GM11168 (cell line): ENCODE data around the gene MYCT1.
"Not testable (repeated sequence)": the region's sequence is repeated elsewhere in the genome, so short reads cannot be mapped to it uniquely, and the experiment has no call there.

Experiments
- in situ Hi-C: fragments of 300-500 bp; cut with MboI; formaldehyde crosslinking; loops from one replicate; pipeline ENCODE4 v1.12.0; 2022; ENCODE audit warnings: low sequenced_read_pairs; ENCODE audit not compliant: unreplicated experiment

Gene MYCT1, protein sequence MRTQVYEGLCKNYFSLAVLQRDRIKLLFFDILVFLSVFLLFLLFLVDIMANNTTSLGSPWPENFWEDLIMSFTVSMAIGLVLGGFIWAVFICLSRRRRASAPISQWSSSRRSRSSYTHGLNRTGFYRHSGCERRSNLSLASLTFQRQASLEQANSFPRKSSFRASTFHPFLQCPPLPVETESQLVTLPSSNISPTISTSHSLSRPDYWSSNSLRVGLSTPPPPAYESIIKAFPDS

DNA sequence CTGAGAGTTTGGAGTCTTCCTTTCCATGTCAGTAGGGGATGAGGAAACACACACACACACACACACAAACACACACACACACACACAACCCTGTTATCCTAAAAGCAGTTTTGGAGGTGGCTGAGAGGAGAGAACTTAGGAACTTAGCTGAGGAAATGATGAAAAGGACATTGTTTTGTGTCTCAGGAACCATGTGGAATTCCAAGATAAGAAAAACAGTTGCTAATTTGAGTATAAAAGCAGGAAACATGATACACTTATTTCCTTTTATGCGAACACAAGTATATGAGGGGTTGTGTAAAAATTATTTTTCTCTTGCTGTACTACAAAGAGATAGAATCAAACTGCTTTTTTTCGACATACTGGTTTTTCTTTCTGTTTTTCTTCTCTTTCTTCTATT, at the start of gene MYCT1:
Gene MYCT1 (plus strand): TSS at position 264 of the 400 bp plus-strand sequence. CDS start 6 bp downstream, at position 270.
- in situ Hi-C loops, result no loop called here

DNA sequence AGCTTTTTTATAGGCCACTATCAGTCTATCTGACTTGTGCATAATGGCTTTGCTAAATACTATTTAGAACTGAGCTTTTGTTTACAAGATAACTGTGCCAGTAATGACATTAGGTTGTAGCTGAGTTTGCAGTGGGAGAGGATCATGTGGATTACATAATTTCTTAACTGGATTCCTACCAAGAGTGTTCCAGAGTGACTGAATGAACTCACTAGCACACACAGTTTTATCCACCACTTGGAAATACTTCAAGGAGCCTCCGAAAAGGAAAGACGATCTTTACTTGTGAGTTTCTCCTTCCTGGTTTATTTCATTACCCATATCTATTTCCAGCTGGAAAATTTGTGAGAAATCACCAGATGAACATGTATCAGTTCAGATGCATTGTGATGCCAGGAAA, 49.6 kb upstream of the MYCT1 start:
- in situ Hi-C loops, result no loop called here

DNA sequence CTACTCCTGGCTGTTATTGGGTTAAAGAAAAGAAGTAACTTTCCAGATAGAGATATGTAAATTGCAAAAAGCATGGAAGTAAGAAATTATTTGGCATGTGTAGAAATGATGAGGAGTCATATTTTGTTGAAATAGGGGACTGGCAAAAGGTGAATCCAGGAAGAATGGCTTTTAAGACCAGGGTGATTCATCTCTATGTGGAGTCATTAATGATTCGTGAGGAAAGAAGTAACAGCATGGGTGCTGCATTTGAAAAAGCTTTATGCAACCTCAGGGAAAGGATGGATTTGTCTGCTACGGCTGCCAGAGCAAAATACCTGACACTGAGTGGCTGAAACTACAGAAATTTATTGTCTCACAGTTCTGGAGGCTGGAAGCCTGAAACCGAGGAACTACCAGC, 45.7 kb upstream of the MYCT1 start:
- in situ Hi-C loops, result no loop called here

DNA sequence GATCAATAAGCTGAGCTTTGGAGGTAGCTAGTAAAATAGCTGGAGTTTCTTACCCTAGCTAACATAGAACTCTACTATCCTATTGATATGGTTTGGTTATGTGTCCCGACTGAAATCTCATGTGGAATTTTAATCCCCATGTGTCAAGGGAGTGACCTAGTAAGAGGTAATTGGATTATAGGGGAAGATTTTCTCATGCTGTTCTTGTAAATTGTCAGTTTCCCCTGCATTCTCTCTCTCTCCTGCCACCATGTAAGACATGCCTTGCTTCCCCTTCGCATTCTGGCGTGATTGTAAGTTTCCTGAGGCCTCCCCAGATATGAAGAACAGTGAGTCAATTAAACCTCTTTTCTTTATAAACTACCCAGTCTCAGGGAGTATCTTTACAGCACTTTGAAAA, 35.9 kb upstream of the MYCT1 start:
- in situ Hi-C loops, result no loop called here

DNA sequence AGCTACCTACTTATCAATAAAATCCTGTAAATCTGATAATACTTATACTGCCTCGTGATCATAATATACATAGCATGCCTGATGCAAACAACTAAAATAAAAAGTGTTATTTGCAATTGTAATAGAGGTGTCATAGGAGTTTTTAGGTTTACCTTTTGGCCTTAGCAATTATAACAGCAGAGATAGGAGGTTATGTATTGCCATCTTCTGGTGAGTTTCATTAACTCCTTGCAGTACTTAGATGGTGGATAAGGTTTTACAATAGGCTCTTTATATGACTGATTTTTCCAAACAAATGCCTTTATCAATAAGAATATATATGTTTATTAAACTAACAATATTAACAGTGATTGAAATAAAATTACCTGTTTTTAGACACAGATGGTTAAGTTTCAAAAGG, 27.8 kb upstream of the MYCT1 start:
- in situ Hi-C loops, result no loop called here

DNA sequence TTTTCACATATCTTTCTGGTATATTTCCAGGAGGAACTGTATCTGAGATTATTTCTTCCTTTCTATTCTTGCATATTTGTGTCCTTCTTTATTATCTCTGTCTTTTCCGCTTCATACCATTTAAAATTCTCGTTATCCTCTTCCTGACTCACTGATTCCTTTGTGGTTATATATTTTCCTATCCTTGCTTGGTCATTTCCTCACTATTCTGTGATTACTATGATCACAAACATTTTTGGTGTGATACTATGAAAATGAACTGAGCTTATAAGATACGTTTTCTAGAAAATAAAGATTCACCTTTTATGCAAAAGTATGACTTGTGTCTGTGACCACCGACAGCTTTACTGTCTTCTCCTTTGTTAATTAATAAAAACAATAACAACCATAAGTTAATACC, 26.5 kb upstream of the MYCT1 start:
- in situ Hi-C loops, result no loop called here

DNA sequence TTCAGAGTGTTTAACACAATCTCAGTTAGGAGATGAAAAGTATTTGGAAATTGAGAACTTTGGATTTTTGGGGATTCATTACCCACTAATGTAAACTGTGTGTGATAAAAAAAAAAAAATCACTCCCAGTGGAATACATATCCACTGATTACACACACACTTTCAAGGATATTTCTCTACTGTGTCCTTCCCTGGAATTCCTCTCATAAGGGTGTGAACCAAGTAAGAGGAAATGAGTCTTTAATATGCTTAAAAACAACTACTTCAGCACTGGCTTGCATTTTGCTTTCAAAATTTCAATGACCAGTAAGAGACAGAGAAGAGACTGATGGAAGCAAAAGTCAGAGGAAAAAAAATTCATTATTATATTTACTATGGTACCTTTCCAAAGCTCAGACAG, 24.5 kb upstream of the MYCT1 start:
- in situ Hi-C loops, result no loop called here

DNA sequence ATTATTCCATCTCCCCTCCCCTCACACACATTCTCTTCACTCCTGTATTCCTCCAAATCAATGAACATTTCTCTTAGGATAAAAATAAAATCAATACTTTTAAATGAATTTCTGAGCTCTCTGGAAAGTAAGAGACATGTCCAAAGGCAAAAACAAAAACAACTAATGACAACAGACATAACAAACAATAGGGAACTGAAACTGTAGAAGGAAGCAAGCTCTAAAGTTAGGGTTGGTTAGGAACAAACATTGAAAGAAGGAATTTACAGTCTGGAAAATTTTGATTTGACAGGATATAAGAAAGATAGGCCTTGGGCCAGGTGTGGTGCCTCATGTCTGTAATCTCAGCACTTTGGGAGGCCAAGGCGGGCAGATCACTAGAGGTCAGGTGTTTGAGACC, 17.5 kb upstream of the MYCT1 start:
- in situ Hi-C loops, result no loop called here

DNA sequence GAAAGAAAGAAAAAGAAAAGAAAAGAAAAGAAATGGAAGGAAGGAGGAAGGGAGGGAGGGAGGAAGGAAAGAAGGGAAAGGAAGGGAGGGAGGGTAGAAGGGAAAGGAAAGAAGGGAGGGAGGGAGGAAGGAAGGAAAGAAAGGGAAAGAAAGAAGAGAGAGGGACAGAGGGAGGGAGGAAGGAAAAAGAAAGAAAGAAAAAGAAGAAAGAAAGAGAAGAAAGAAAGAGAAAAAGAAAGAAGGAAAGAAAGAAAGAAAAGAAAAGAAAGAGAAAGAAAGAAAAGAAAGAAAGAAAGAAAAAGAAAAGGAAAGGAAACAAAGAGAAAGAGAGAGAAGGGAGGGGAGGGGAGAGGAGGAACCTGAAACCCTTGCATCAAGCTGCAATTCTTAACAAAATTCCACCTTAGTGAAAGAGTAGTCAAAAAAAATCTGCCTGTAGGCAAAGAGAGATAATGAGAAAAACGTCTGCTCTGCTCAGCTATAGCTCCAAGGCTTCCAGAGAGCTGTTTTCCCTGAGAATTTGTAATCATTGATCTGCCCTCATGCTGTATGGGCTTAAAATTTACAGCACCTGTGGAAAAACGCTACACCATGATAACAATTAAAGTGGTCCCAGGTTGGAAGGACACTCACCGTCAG, 16.7 kb upstream of the MYCT1 start:
- in situ Hi-C loops, result no loop called here

DNA sequence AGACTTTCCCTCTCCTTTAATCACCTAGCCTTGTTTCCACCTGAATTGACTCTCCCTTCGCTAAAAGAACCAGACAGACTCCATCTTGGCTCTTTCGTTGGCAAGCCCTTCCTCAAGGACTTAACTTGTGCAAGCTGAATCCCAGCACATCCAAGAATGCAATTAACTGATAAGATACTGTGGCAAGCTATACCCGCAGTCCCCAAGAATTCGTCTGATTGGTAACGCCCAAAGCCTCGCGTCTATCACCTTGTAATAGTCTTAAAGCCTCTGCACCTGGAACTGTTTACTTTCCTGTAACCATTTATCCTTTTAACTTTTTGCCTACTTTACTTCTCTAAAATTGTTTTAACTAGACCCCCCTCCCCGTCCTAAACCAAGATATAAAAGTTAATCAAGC, 15.6 kb upstream of the MYCT1 start:
- in situ Hi-C loops, result no loop called here

DNA sequence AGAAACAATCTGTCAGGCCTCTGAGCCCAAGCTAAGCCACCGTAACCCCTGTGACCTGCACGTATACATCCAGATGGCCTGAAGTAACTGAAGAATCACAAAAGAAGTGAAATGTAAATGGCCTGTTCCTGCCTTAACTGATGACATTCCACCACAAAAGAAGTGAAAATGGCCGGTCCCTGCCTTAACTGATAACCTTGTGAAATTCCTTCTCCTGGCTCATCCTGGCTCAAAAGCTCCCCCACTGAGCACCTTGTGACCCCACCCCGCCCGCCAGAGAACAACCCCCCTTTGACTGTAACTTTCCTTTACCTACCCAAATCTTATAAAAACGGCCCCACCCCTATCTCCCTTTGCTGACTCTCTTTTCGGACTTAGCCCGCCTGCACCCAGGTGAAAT, 14.8 kb upstream of the MYCT1 start:
- in situ Hi-C loops, result not testable (repeated sequence)

DNA sequence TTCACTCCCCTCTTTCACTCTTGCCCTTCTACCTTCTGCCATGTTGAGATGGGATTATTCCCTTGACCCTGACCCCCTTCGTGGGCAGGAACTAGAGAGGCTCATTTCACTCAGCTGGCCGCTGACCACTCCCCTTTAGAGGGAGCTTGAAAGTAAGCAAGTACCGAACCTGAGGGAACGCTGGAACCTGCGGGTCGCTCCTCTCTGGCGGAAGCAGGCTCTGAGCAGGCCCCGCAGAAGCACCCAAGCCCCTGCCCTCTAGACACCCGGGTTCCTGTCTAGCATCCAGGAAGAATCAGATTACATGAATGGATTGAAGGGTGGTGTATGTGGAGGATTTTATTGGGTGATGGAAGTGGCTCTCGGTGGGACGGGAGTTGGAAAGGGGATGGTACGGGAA, 11.9 kb upstream of the MYCT1 start:
- in situ Hi-C loops, result no loop called here

DNA sequence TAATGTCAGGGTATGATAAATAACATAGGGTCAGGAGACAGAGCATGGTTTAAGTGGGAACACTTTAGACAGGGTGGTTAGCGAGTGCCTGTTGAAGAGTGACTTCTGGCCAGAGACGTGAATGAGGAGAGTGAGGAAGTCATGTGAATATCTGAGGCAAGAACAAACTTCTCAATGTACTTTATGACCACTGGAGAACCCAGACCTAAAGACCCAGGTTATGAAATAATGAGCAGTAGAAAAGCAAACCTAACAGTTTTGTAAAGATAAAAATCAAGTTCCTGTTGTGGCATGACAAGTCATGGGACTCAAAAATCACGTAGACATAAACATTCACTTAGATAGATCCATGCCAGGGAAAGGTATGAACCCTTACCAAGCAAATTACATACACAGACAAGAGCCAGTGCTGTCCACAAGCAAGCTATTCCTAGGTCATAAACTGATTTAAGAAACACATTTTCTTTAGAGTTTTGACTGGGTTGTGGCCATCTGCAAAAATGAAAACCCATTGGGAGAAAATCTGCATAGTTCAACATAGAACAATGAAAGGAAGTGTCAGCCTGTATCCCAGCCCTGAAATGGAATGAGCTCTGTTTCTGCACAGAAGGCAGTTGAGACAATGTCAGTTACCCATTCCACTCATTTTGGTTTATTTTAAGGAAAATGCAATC, 2.2 kb upstream of the MYCT1 start:
- in situ Hi-C loops, result no loop called here

DNA sequence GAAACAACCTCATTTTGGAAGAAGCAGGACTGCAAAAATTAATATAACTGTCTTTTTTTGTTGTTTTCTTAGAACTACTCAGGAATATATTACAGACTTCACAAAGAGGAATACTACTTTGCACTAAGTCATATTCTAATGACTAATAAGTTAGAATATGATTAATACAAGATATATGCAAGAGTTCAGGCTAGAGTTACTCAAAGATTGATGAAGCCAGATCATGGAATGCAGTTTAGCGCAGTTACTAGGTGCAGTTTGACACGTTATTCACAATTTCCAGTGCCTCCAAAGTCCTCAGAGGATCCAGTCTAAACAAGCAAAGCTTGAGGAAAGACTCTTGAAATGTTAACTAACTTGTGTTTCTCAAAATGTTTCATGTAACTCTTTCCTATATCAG, 1.2 kb upstream of the MYCT1 start:
- in situ Hi-C loops, result no loop called here

DNA sequence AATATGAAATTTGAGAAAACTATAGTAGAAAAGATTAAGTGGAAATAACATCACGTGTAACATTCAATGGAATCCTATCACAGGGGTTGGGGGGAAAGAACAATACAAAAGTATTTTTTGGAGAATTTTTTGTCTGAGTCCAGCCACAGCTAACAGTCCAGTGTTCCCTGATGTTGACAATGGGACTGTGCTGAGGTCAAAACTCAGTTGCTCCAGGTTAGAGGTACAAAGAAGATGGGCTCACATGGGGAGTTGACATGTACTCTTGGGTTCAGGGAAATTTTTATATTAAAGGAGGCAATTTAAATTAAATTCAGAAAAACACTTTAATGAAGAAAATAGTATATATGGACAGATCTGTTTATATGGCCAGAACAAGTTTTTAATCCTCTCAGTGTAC, 995 bp downstream of the MYCT1 start:
- in situ Hi-C loops, result no loop called here

DNA sequence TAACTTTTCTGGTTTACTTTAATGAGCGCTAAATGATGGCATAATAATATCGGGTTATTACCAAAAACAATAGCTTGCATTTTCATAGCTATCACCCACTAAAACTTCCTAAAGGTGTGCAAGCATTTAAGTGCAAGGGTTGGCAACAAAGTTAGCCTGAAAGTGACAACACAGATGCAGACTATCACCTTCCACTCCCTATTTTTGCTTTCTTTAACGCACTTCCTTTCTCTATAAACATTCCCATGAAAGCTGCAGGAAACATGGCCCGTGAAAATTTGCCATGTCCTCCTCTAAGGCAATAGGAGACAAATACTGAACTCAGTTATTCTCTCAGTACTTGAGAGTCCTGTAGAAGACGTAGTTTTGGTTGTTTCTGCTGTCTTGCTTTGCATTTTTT, 2.7 kb downstream of the MYCT1 start:
- in situ Hi-C loops, result no loop called here

DNA sequence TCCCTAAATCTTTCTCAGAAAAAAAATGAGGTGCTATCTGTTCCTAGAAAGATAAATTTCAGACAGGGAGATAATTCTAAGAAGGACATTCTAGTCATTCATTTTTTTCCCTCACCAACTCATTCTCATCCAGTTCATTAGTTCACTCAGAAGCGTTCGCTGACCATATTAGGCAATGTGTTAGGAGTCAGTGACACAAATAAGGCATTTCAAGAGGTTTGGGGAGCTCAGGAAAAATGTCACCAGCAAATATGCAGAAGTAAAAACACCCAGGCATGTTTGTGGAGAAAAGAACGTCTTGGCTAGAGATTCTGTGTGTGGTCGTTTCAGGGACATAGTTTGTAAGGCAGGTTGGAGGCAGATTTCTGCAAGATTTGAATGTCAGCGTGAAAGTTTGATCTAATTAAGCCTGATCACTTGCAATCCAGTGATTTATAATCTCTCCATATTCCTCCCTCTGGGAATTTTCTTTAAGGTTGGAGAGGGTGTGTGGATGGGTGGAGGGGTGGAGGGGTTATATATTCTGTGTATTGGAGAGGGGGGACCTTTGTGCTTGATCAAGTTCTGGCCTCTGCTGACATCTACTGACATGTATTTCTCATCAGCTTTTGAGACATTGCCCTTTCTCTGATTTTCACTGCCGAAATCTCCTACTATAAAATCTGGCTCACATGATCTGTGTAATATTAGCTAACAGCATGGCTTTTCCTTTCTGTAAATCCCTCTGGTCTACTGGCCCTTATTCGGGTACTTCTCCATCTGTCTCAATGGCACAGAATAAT, 3.6 kb downstream of the MYCT1 start:
- in situ Hi-C loops, result no loop called here

DNA sequence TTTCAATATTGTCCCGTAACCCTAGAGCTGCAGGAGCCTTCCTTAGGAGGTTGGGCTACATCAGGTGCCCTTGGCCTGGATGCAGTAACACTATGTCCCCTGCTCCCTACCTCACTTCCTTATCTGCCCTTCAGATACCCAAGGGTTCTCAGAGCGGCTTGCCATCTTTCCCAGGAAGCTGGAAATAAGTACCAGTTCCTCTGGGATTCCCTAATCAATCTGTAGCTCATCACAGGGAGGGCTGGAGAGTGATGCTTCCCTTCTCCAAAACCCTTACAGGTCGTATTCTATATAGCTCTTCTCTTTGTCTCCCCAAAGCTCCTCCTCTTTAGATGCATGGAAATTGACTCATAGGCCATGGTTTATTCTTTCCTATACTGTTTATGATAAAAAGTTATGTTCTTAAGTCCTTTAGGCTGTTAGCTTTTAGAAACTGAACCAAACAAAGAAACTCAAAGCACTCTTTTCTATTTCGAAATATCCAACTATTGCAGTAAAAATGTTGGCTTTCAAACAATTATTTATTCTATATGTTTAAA, 4.2 kb downstream of the MYCT1 start:
- in situ Hi-C loops, result no loop called here

DNA sequence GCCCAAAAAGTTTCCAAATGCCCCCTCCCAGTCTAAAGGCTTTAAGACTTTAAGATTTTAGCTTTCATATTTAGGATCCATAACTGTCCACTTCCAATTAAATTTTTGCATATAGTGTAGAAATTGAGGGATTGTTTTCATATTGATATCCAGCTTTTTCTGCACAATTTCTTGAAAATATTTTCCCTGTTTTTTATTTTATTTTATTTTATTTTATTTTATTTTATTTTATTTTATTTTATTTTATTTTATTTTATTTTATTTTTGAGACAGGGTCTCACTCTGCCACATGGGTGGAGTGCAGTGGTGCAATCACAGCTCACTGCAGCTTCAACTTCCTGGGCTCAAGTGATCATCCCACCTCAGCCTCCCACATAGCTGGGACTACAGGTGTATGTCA, 6.1 kb downstream of the MYCT1 start:
- in situ Hi-C loops, result not testable (repeated sequence)

DNA sequence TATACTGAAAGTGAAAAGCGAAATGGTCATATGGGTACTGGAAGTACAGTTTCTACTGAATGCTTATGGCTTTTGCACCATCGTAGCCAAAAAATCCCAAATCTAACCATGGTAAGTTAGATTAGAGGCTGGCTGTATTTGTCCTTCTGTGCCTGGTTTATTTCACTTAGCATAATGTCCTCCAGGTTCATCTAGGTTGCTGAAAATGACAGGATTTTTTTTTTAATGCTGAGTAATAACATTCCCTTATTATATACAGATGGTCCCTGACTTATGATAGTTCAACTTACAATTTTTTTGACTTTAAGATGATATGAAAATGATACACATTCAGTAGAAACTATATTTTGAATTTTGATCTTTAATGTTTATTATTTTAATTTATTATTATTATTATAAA, 7.6 kb downstream of the MYCT1 start:
- in situ Hi-C loops, result no loop called here

DNA sequence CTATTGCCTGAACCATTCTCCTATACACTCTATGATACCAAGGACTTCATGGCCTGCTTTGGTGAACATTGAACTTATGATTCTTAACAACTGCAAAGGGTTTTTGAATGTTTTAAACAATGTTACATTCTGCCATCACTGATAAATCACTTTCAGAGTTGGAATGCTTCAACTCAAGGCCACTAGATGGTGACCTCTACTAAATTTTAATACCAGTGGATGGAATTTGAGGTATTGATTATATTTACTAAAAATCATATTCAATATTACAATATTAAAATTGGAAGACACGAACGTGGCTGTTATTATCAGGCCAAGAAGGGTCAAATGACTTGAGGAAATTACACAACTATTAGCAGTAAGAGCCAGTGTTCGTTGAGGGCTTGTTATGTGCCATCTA, 18.6 kb downstream of the MYCT1 start:
- in situ Hi-C loops, result no loop called here
